ENCODE measurements around the gene RUVBL1. TPM values are rescaled to one million over a fixed set of nuclear protein-coding genes. Genes with fewer than 3 reads are reported as not detected.

Gene RUVBL1
- total RNA-seq, 2 experiments from 2014 or later: 5.6 to 7.7 TPM

DNA sequence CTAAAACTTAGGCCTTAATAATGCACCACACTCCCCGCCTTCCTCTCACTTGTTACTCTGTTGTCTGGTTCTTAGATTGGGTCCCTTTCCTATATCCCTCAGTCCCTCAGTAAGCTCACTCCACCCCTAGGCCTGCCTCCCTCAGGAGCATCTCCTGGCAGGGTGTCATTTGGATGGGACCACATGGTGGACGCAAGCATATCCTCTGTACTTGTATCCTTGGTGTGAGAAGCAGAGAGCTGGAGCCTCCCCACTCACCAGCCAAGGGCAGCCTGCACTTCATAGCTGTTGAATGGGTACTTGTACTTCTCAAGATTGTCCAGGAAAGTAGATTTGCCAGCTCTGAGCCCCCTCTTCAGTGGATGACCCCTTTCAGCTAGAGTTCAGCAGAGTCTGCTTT, 59.7 kb downstream of the RUVBL1 start:
- H3K9me3 ChIP-seq (ENCODE audit: control insufficient read depth in 1 of 2, insufficient read depth in 1 of 2, low read length in 2 of 2): no peaks in the 10 kb centered on the region
- TF ChIP-seq, protein P1, sequence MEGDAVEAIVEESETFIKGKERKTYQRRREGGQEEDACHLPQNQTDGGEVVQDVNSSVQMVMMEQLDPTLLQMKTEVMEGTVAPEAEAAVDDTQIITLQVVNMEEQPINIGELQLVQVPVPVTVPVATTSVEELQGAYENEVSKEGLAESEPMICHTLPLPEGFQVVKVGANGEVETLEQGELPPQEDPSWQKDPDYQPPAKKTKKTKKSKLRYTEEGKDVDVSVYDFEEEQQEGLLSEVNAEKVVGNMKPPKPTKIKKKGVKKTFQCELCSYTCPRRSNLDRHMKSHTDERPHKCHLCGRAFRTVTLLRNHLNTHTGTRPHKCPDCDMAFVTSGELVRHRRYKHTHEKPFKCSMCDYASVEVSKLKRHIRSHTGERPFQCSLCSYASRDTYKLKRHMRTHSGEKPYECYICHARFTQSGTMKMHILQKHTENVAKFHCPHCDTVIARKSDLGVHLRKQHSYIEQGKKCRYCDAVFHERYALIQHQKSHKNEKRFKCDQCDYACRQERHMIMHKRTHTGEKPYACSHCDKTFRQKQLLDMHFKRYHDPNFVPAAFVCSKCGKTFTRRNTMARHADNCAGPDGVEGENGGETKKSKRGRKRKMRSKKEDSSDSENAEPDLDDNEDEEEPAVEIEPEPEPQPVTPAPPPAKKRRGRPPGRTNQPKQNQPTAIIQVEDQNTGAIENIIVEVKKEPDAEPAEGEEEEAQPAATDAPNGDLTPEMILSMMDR (IDR thresholded peaks at IDR 0.05): no peak
- no peak overlapping the region for H3K4me3 Mint-ChIP-seq
- H3K27ac ChIP-seq (ENCODE audit: low read depth in 1 of 2, low read length in 2 of 2): no peak overlapping the region
- H3K4me1 ChIP-seq (ENCODE audit: insufficient read depth, low read length): no peaks in the 10 kb centered on the region
- intact Hi-C loops (cut with DNase I, micrococcal nuclease): no loop called here
- no peak overlapping the region for H3K4me3 ChIP-seq (ENCODE audit: low read length)
- no peaks in the 10 kb centered on the region for H3K27me3 Mint-ChIP-seq
- ChIA-PET POLR2A (interaction anchor here (0.7 kb wide), 1 partner anchor 11 kb away, joined by 4 read pairs; the partner anchor contains the start of gene SEC61A1), CTCF (interaction anchor here (0.9 to 1.7 kb wide), 2 partner anchors 12 to 70 kb away, joined by 3 to 6 read pairs; no protein-coding TSS in a partner anchor)
- peaks cover 3% of the 10 kb centered on the region for H3K4me1 Mint-ChIP-seq (ENCODE audit: low read depth)
- peaks cover 99% of the 10 kb centered on the region for H3K36me3 Mint-ChIP-seq (ENCODE audit: low read depth)
- no peaks in the 10 kb centered on the region for H3K27me3 ChIP-seq (ENCODE audit: control insufficient read depth in 1 of 2, insufficient read depth in 2 of 2, low read length in 2 of 2)
- H3K27ac Mint-ChIP-seq: no peak overlapping the region
- ATAC-seq (ENCODE audit: poor library complexity) (no peak), DNase-seq (no peak)
- no peaks in the 10 kb centered on the region for H3K9me3 Mint-ChIP-seq
- peaks cover 98% of the 10 kb centered on the region for H3K36me3 ChIP-seq (ENCODE audit: insufficient read depth, low read length)

DNA sequence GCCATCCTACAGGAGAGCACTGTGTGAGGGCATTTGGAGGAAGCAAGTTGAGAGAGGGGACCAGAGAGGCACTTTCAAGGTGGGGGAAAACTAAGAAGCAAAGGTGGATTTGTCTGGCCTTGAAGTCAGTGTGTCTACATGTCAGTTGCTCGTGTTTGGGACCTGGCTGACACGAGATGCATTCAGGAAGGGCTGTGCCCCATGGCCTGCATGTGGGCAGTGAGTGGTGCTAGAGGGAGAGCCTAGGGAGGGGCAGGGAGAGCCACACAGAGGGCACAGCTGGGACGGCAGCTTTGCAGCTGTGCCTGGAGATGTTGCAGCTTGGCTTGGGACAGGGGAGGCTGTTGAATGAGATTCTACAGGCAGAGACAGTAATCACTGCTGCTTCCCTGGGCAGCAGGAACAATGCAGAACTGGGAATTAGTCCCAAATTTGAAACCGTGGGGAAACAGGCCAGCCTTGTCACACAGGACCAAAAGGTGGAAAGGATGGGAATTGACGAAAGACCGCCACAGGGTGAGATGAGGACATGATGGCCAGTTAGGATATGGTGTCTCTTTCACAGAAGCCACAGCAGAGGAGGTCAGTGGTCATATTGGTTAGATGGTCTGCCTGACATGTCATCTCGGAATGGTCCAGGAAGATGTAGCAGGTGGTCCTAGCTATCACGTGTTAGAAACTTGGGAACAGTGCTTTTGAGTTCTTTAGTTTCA, 61.4 kb downstream of the RUVBL1 start:
- Histone ChIP-seq H3K36me3 (ENCODE audit: insufficient read depth, low read length) (peaks cover 95% of the 10 kb centered on the region), H3K4me1 (ENCODE audit: insufficient read depth, low read length) (peaks cover under 1% of the 10 kb centered on the region), H3K27ac (ENCODE audit: low read depth in 1 of 2, low read length in 2 of 2) (no peak overlapping the region), H3K27me3 (ENCODE audit: control insufficient read depth in 1 of 2, insufficient read depth in 2 of 2, low read length in 2 of 2) (no peaks in the 10 kb centered on the region), H3K9me3 (ENCODE audit: control insufficient read depth in 1 of 2, insufficient read depth in 1 of 2, low read length in 2 of 2) (no peaks in the 10 kb centered on the region), H3K4me3 (ENCODE audit: low read length) (no peak overlapping the region)
- no peaks in the 10 kb centered on the region for H3K9me3 Mint-ChIP-seq
- H3K36me3 Mint-ChIP-seq (ENCODE audit: low read depth): peaks cover 95% of the 10 kb centered on the region
- H3K27me3 Mint-ChIP-seq: no peaks in the 10 kb centered on the region
- H3K4me3 Mint-ChIP-seq: no peak overlapping the region
- TF ChIP-seq, protein P1 (IDR thresholded peaks at IDR 0.05): no peak
- DNase-seq (no peak), ATAC-seq (ENCODE audit: poor library complexity) (no peak)
- POLR2A ChIA-PET: no interaction called here
- CTCF ChIA-PET: no interaction called here
- no peak overlapping the region for H3K27ac Mint-ChIP-seq
- intact Hi-C loops (cut with DNase I, micrococcal nuclease): no loop called here
- no peaks in the 10 kb centered on the region for H3K4me1 Mint-ChIP-seq (ENCODE audit: low read depth)

DNA sequence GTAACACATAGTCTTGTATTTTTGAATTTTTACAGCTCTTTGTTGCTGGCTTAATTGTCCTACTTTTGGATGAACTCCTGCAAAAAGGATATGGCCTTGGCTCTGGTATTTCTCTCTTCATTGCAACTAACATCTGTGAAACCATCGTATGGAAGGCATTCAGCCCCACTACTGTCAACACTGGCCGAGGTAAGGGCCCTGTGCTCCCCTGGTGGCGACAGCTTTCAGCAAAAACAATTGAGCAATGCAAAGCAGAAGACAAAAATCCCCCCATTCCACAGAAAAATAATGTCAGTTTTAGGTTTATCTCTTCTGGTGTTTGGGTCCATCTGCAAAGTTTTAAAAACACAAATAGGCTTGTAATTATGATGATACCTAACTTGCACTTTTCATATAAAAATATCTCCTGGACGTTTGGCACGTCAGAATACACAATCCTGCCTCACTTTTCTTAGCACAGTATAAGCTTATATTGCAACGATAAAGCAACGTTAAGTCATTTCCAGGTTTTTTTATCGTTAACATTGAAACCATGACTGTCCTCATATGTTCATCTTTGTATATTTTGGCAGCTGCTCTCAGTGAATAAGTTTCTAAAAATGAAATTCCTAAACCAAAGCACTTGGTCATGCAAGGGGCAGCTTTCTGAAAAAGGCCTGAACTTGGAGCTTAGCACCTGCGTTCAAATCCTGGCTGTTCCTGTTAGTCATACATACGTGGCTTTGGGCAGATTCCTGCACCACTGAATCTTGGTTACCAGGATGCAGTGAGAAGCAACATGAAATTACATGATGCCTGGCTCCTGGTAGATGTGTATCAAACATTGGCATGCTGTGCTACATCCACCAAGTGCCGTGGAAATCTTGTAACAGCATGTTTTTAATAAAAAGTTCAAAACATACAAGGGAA, 62.9 kb downstream of the RUVBL1 start:
- ChIA-PET POLR2A (interaction anchor here (0.5 kb wide), 1 partner anchor 49 kb away, joined by 3 read pairs; no protein-coding TSS in a partner anchor), CTCF (no interaction called here)
- Mint-ChIP-seq H3K36me3 (ENCODE audit: low read depth) (peaks cover 95% of the 10 kb centered on the region), H3K4me3 (no peak overlapping the region), H3K27ac (no peak overlapping the region), H3K9me3 (no peaks in the 10 kb centered on the region), H3K4me1 (ENCODE audit: low read depth) (peaks cover 4% of the 10 kb centered on the region), H3K27me3 (no peaks in the 10 kb centered on the region)
- H3K27me3 ChIP-seq (ENCODE audit: control insufficient read depth in 1 of 2, insufficient read depth in 2 of 2, low read length in 2 of 2): no peaks in the 10 kb centered on the region
- DNase-seq (no peak), ATAC-seq (ENCODE audit: poor library complexity) (no peak)
- H3K4me1 ChIP-seq (ENCODE audit: insufficient read depth, low read length): peaks cover 3% of the 10 kb centered on the region
- no peak overlapping the region for H3K4me3 ChIP-seq (ENCODE audit: low read length)
- no peak overlapping the region for H3K27ac ChIP-seq (ENCODE audit: low read depth in 1 of 2, low read length in 2 of 2)
- intact Hi-C loops (cut with DNase I, micrococcal nuclease): no loop called here
- H3K36me3 ChIP-seq (ENCODE audit: insufficient read depth, low read length): peaks cover 95% of the 10 kb centered on the region
- TF ChIP-seq, protein P1 (IDR thresholded peaks at IDR 0.05): no peak
- H3K9me3 ChIP-seq (ENCODE audit: control insufficient read depth in 1 of 2, insufficient read depth in 1 of 2, low read length in 2 of 2): no peaks in the 10 kb centered on the region
